Endodermal cell (in vitro differentiated cells): ENCODE data around the gene CD200R1L. TPM values are rescaled to one million over a fixed set of nuclear protein-coding genes. Genes with fewer than 3 reads are reported as not detected.

Experiments used
- DNase-seq: peaks from one replicate; pipeline ENCODE4 v3.0.0-alpha.2; 2017
- H3K27ac ChIP-seq: 2 replicates; pipeline ENCODE4 v1.5.1; 2013; ENCODE audit warnings: mild to moderate bottlenecking, low read depth, low read length, moderate library complexity
- H3K27me3 ChIP-seq: 2 replicates; pipeline ENCODE4 v1.6.1; 2013; ENCODE audit warnings: mild to moderate bottlenecking, low read length, moderate library complexity; ENCODE audit not compliant: insufficient read depth, control insufficient read depth, poor library complexity, severe bottlenecking
- H3K36me3 ChIP-seq: 2 replicates; pipeline ENCODE4 v1.7.0; 2013; ENCODE audit warnings: mild to moderate bottlenecking, low read length, moderate library complexity; ENCODE audit not compliant: control insufficient read depth, insufficient read depth
- H3K4me1 ChIP-seq: one replicate; pipeline ENCODE4 v1.7.0; 2013; ENCODE audit warnings: low read length; ENCODE audit not compliant: control insufficient read depth, insufficient read depth
- H3K4me3 ChIP-seq: 2 replicates; pipeline ENCODE4 v1.5.1; 2013; ENCODE audit warnings: mild to moderate bottlenecking, low read length, moderate library complexity
- H3K9ac ChIP-seq: 2 replicates; pipeline ENCODE4 v1.6.1; 2013; ENCODE audit warnings: mild to moderate bottlenecking, low read length, moderate library complexity; ENCODE audit not compliant: poor library complexity, severe bottlenecking; ENCODE audit errors: extremely low read depth
- H3K9me3 ChIP-seq: 2 replicates; pipeline ENCODE4 v1.6.1; 2013; ENCODE audit warnings: mild to moderate bottlenecking, low read length, moderate library complexity; ENCODE audit not compliant: control insufficient read depth
- H3K27ac Mint-ChIP-seq: 2 replicates; pipeline ENCODE4 v1.8.0; 2020; ENCODE audit warnings: mixed read lengths
- H3K27me3 Mint-ChIP-seq: 2 replicates; pipeline ENCODE4 v1.8.0; 2021; ENCODE audit warnings: mild to moderate bottlenecking, mixed read lengths; ENCODE audit not compliant: insufficient read depth
- H3K36me3 Mint-ChIP-seq: 2 replicates; pipeline ENCODE4 v1.8.0; 2020; ENCODE audit warnings: low read depth, mixed read lengths
- H3K4me1 Mint-ChIP-seq: 2 replicates; pipeline ENCODE4 v1.8.0; 2020; ENCODE audit warnings: mixed read lengths
- H3K4me3 Mint-ChIP-seq: 2 replicates; pipeline ENCODE4 v1.8.0; 2020; ENCODE audit warnings: mild to moderate bottlenecking, moderate library complexity, mixed read lengths
- H3K9me3 Mint-ChIP-seq: 2 replicates; pipeline ENCODE4 v1.8.0; 2020; ENCODE audit warnings: mild to moderate bottlenecking, mixed read lengths
- CTCF ChIP-seq: fragments of 200-600 bp; sonication (generic); conservative IDR thresholded peaks from 2 replicates; pipeline ENCODE4 v1.5.0; 2021; ENCODE audit warnings: antibody characterized with exemption, mild to moderate bottlenecking
- WGBS, 2 experiments: methylation state at CpG; one replicate each; pipeline versions ENCODE4 v1.1.5 to v1.1.7; 2013; ENCODE audit warnings: missing lambda C conversion rate in 2 of 2, mixed read lengths in 1 of 2; ENCODE audit not compliant: insufficient coverage in 1 of 2, insufficient read length in 1 of 2; 5-methylcytosine and 5-hydroxymethylcytosine counted together
- total RNA-seq, 2 donors: library from RNA; stranded (reverse); fragmentation: NEBNext Ultra II Directional in 1 of 2; extraction: Animal tissue kit (Norgen Biotek cat#: 25700) in 1 of 2; gene quantifications; 2 replicates in 1 of 2; 3 replicates in 1 of 2; pipeline ENCODE4 v1.2.1, GENCODE V29; 2021

CD200R1L gene
- total RNA-seq, 2 donors from 2014 or later, result not detected

DNA sequence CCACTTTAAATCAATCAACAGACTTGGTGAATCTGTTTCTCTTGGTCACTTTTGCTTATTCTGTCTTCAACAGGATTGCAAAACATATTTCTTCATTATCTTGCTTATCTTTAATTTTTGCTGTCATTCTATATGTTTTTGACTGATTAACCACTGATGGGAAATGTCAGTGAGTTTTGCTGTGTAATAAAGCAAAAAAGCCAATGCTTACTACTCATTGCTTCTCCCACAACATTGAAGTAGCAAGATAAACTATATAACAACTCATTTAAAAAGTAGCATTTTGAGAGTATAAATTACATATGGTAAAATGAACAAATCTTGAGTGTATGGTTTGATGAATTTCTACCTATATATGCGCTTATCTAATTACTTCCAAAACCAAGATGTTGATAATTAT, 892 bp downstream of the CD200R1L start:
- peaks cover 13% of the 10 kb centered on the region for H3K9me3 ChIP-seq
- no peak overlapping the region for H3K4me3 ChIP-seq
- H3K9me3 Mint-ChIP-seq, result peaks cover 29% of the 10 kb centered on the region
- H3K27me3 ChIP-seq, result no peaks in the 10 kb centered on the region
- H3K27ac ChIP-seq, result no peak overlapping the region
- peaks cover 3% of the 10 kb centered on the region for H3K36me3 Mint-ChIP-seq
- no peaks in the 10 kb centered on the region for H3K36me3 ChIP-seq
- H3K4me1 Mint-ChIP-seq, result no peaks in the 10 kb centered on the region
- no peak for DNase-seq
- H3K27ac Mint-ChIP-seq, result no peak overlapping the region
- no peak for TF ChIP-seq CTCF
- no peak overlapping the region for H3K4me3 Mint-ChIP-seq
- H3K27me3 Mint-ChIP-seq, result no peaks in the 10 kb centered on the region
- no peaks in the 10 kb centered on the region for H3K4me1 ChIP-seq
- no peak overlapping the region for H3K9ac ChIP-seq
- 67 to 100% methylated on average over 1 of the region's 1 CpG for WGBS, 2 experiments

DNA sequence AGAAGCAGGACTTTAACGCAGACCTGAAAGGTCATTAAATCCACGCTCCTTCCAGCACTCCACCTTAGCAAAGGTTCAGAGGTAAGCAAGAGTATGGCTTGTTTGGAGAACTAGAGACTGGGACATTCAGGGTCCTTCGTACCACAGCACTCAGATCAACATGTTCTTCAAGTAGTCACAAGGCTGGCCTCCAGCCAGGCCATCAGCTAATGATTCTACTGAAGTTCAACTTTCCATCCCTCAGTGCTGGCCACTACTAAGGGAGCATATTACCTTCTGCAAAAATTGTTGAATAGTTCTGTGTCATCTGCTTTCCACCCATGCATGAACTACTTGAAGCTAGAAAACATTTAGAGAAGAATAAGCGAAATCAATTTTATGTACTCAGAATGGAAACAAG, 17.6 kb downstream of the CD200R1L start:
- Mint-ChIP-seq H3K9me3 (no peaks in the 10 kb centered on the region), H3K4me1 (no peaks in the 10 kb centered on the region), H3K36me3 (no peaks in the 10 kb centered on the region), H3K27ac (no peak overlapping the region), H3K4me3 (no peak overlapping the region), H3K27me3 (no peaks in the 10 kb centered on the region)
- no peak overlapping the region for H3K27ac ChIP-seq
- H3K4me3 ChIP-seq, result no peak overlapping the region
- no peaks in the 10 kb centered on the region for H3K27me3 ChIP-seq
- H3K36me3 ChIP-seq, result no peaks in the 10 kb centered on the region
- DNase-seq, result no peak
- no peaks in the 10 kb centered on the region for H3K9me3 ChIP-seq
- no peak for TF ChIP-seq CTCF
- no peak overlapping the region for H3K9ac ChIP-seq
- 84 to 92% methylated on average over 3 to 4 of the region's 4 CpGs for WGBS, 2 experiments
- H3K4me1 ChIP-seq, result no peaks in the 10 kb centered on the region

DNA sequence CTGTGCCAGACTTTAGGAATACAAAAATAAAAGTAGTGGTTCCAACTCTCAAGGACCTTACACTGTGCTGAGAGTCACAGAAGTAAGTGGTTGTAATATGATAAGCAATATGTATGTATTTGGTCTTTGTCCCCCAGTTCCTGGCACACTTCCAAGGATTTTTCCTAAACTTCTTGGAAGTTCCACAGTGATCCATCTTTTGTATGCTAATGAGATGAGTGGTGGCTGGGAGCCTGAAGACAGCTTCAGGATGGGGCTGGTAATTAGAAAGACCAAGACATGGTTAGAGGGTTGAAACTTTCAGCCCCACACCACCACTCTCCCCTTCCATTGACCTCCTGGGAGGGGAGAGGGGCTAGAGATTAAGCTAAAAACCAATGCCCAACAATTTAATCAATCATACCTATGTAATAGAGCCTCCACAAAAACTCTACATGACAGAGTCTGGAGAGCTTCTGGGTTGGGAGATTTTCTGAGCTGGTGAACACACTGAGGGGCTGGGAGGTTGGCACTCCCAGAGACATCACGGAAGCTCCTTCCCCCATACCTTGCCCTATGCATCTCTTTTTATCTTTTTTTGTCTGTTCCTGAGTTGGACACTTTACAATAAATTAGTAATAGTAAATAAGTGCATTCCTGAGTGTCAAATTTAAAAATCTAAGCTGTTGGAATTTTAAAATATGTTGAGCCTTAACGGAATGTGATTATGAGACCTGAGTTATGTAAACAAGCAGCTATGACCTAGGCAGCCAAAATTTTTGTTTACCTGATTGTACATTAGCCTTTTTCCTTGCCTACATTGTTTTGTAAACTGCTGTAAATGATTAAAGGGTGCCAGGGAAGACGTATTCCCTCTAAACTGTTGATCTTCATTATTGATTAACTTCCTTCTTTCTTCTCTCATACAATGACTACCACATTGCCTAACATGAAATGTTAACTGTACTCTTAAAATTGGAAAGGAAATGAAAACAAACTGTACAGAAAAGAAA, 24.3 kb downstream of the CD200R1L start:
- 94 to 100% methylated on average over 1 to 3 of the region's 3 CpGs for WGBS, 2 experiments
- H3K4me3 Mint-ChIP-seq, result no peak overlapping the region
- Histone ChIP-seq H3K4me1 (no peaks in the 10 kb centered on the region), H3K9me3 (no peaks in the 10 kb centered on the region), H3K27ac (no peak overlapping the region), H3K9ac (no peak overlapping the region), H3K27me3 (no peaks in the 10 kb centered on the region), H3K36me3 (no peaks in the 10 kb centered on the region), H3K4me3 (no peak overlapping the region)
- DNase-seq, result no peak
- no peak overlapping the region for H3K27ac Mint-ChIP-seq
- no peaks in the 10 kb centered on the region for H3K27me3 Mint-ChIP-seq
- H3K36me3 Mint-ChIP-seq, result no peaks in the 10 kb centered on the region
- H3K9me3 Mint-ChIP-seq, result peaks cover 3% of the 10 kb centered on the region
- H3K4me1 Mint-ChIP-seq, result peaks cover 19% of the 10 kb centered on the region
- TF ChIP-seq CTCF, result no peak
